Neural crest cell (in vitro differentiated cells): Measurements from ENCODE around the gene MRPL16. TPM values are rescaled to one million over a fixed set of nuclear protein-coding genes. Genes with fewer than 3 reads are reported as not detected.

Source experiments
- DNase-seq: peaks from one replicate; pipeline ENCODE4 v3.0.0; 2021; ENCODE audit warnings: low read depth, mixed read lengths, low spot score
- H3K27ac Mint-ChIP-seq: one replicate; pipeline ENCODE4 v1.8.0; 2021; ENCODE audit warnings: mild to moderate bottlenecking, mixed read lengths; ENCODE audit not compliant: unreplicated experiment
- H3K27me3 Mint-ChIP-seq: 2 replicates; pipeline ENCODE4 v1.8.0; 2021; ENCODE audit warnings: low read depth, mild to moderate bottlenecking, mixed read lengths
- H3K36me3 Mint-ChIP-seq: 2 replicates; pipeline ENCODE4 v1.8.0; 2021; ENCODE audit warnings: low read depth, mild to moderate bottlenecking, mixed read lengths
- H3K4me1 Mint-ChIP-seq: 2 replicates; pipeline ENCODE4 v1.8.0; 2021; ENCODE audit warnings: mixed read lengths
- H3K4me3 Mint-ChIP-seq: one replicate; pipeline ENCODE4 v1.8.0; 2021; ENCODE audit warnings: mild to moderate bottlenecking, mixed read lengths
- H3K9me3 Mint-ChIP-seq: 2 replicates; pipeline ENCODE4 v1.8.0; 2021; ENCODE audit warnings: mixed read lengths
- total RNA-seq: library from RNA; stranded (reverse); gene quantifications from 2 replicates; pipeline ENCODE4 v1.2.1, GENCODE V29; 2021
- TF ChIP-seq, protein P1 (sequence below): fragments of 200-600 bp; sonication (generic); conservative IDR thresholded peaks from 2 replicates; pipeline ENCODE4 v1.5.0; 2021; ENCODE audit warnings: antibody characterized with exemption, mild to moderate bottlenecking

MRPL16 gene
- total RNA-seq, 1 donor from 2014 or later, result 44.4 TPM

DNA sequence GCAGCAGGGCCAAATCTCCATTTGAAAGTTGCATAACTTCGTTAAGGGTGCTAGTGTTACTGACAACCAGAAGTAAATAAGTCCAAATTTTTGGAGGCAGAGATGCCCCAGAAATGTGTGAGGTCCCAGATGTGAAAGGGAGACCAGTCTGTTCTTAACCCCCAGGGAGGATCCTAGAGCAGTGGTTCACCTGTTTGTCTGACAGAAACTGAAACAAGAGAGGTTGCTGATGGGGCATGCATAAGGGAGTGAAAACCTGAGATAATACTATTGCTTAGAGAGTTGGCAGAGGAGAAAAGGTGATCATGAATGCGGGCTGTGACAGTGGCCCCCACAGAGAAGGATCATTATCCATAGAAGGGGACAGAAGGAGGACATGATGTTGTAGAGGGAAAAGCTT, 30.9 kb upstream of the MRPL16 start:
- no peaks in the 10 kb centered on the region for H3K36me3 Mint-ChIP-seq
- H3K27me3 Mint-ChIP-seq, result peaks cover 10% of the 10 kb centered on the region
- H3K4me3 Mint-ChIP-seq, result no peak overlapping the region
- TF ChIP-seq, protein P1, sequence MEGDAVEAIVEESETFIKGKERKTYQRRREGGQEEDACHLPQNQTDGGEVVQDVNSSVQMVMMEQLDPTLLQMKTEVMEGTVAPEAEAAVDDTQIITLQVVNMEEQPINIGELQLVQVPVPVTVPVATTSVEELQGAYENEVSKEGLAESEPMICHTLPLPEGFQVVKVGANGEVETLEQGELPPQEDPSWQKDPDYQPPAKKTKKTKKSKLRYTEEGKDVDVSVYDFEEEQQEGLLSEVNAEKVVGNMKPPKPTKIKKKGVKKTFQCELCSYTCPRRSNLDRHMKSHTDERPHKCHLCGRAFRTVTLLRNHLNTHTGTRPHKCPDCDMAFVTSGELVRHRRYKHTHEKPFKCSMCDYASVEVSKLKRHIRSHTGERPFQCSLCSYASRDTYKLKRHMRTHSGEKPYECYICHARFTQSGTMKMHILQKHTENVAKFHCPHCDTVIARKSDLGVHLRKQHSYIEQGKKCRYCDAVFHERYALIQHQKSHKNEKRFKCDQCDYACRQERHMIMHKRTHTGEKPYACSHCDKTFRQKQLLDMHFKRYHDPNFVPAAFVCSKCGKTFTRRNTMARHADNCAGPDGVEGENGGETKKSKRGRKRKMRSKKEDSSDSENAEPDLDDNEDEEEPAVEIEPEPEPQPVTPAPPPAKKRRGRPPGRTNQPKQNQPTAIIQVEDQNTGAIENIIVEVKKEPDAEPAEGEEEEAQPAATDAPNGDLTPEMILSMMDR, result no peak
- DNase-seq, result no peak
- peaks cover 10% of the 10 kb centered on the region for H3K4me1 Mint-ChIP-seq
- no peak overlapping the region for H3K27ac Mint-ChIP-seq
- no peaks in the 10 kb centered on the region for H3K9me3 Mint-ChIP-seq

DNA sequence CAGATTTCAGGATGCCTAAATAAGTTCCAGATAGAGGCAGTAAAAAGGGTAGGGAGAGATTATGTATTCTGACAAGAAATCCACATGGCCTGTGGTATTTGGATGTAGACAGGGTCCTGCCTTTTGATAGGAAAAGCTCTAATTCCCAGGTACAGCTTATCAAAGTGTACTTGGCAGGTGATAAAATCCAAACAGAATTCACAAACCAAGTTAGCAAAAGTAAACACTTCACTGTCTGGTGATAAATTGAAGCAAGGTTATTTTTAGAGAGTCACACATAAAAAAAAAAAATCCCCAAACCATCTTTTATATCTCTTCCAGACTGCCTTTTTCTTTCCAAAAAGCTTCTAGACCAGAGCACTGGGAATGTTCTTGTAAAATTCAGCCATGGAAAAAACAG, 29.0 kb upstream of the MRPL16 start:
- H3K4me1 Mint-ChIP-seq, result no peaks in the 10 kb centered on the region
- no peaks in the 10 kb centered on the region for H3K36me3 Mint-ChIP-seq
- DNase-seq, result no peak
- no peaks in the 10 kb centered on the region for H3K9me3 Mint-ChIP-seq
- peaks cover 10% of the 10 kb centered on the region for H3K27me3 Mint-ChIP-seq
- TF ChIP-seq, protein P1, result no peak
- H3K27ac Mint-ChIP-seq, result no peak overlapping the region
- H3K4me3 Mint-ChIP-seq, result no peak overlapping the region

DNA sequence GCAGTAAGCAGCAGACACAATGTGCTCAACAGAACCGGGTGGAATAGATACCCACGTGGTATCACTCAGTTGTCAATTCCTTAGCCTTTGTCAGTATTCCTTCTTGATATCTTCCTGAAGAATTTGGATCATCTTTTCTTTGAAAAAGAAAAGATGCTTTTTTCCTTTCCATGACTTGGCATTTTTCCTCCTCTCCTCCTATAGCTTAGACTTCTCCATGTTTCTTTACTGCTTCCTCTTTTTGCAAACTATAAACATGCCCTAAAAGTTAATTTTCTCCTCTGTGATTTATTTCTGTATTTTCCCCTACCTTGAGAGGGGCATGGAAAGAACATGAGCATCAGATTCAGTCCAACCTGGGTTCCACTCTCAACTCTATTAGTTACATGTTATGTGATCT, 23.0 kb upstream of the MRPL16 start:
- no peak overlapping the region for H3K4me3 Mint-ChIP-seq
- H3K4me1 Mint-ChIP-seq, result no peaks in the 10 kb centered on the region
- H3K36me3 Mint-ChIP-seq, result no peaks in the 10 kb centered on the region
- no peak overlapping the region for H3K27ac Mint-ChIP-seq
- H3K27me3 Mint-ChIP-seq, result peaks cover 5% of the 10 kb centered on the region
- H3K9me3 Mint-ChIP-seq, result no peaks in the 10 kb centered on the region
- TF ChIP-seq, protein P1, result no peak
- no peak for DNase-seq

DNA sequence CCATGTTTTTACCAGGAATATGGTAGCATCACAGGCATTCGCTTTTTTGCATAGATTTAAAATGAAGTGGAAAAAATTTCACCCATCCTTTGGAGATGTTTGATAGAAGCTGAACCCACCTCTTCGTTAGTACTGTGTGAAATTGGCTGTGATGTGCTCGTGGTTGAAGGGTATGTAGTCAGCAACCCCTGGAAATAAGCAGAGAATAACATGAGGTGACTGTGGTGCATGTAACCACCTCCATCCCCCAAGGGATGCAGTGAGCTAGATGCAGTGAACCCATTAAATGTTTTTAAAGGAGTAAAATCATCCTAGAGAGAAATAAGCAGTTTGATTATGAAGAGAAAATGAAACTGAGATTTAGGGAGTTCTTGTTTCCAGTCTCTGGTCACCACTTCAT, 18.8 kb upstream of the MRPL16 start:
- Mint-ChIP-seq H3K4me3 (no peak overlapping the region), H3K9me3 (no peaks in the 10 kb centered on the region), H3K27ac (no peak overlapping the region), H3K36me3 (no peaks in the 10 kb centered on the region), H3K4me1 (no peaks in the 10 kb centered on the region), H3K27me3 (peaks cover 2% of the 10 kb centered on the region)
- DNase-seq, result no peak
- TF ChIP-seq, protein P1, result no peak

DNA sequence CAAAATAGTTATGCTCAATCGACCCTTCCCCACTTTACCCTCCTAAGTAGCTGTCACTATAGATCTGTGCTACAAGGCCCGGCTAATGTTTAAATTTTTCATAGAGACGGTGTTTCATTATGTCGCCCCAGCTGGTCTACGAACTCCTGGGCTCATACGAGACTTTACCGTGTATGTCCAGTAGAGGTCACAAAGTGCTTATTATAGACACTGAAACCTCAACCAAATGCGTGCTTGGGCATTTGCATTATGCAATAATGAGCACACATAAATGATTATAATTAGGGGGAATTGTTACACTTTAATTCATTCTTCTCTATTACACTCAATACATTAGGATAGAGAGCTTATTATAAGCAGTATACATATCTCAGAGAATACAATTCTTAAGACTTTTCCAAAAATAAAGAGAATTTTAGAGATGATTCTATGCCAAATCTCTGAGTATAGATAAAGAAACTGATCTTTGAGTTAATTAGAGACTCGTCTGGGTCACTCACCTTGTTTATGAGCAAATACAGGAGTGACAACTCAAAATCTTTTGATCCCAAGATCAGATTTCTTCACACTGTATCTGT, 12.5 kb upstream of the MRPL16 start:
- Mint-ChIP-seq H3K36me3 (no peaks in the 10 kb centered on the region), H3K9me3 (no peaks in the 10 kb centered on the region), H3K4me3 (no peak overlapping the region), H3K4me1 (no peaks in the 10 kb centered on the region), H3K27me3 (peaks cover 10% of the 10 kb centered on the region), H3K27ac (no peak overlapping the region)
- TF ChIP-seq, protein P1, result peak; percentile 73
- DNase-seq, result peak; percentile 11
